ENCODE results near the gene CBLC. TPM values are rescaled to one million over a fixed set of nuclear protein-coding genes. Genes with fewer than 3 reads are reported as not detected.

The CBLC gene
- total and polyA plus RNA-seq, 5 experiments from 2014 or later = 0.14 TPM; not detected in 4

DNA sequence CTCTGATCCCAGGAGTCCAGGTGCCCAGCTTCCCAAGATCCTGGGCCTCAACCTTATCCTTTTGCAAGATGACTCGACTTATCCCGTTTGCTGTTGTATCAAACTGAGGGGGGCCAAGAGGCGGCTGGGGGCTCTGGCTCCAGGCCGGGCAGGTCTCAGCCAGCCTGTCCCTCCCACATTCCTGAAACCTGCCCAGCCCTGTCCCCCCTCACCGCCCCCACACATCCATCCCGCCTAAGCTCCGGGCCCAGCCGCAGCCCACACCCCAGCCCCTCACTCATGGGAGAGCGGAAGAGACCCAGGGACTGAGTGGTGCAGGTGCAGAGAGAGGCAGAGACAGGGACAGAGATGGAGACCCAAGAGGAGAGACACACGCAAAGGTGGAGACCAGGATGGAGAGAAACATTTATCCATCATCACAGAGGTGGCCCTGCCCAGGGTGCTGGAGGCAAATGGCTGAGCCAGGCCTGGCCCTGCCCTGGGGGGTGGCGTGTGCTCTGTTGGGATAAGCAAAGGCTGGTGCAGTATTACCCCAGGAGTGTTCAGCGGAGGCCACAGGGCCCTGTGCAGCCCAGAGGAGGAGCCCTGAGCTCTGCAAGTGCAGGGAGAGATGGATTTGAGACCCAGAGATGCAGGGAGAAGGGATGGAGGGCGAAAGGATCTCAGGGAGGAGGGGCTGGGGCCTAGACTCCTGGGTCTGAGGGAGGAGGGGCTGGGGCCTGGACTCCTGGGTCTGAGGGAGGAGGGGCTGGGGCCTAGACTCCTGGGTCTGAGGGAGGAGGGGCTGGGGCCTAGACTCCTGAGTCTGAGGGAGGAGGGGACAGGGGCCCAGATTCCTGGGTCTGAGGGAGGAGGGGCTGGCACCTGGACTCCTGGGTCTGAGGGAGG is 32.8 kb downstream of the CBLC start:
- H3K9me3 Mint-ChIP-seq = no peaks in the 10 kb centered on the region
- H3K36me3 Mint-ChIP-seq = no peaks in the 10 kb centered on the region
- peaks cover 0 to 13% (median 9%) of the 10 kb centered on the region in 4 donors for H3K4me1 Mint-ChIP-seq
- DNase-seq (no peak), ATAC-seq (no peak)
- H3K27ac Mint-ChIP-seq = no peak overlapping the region
- POLR2A ChIA-PET = no interaction called here
- H3K27me3 Mint-ChIP-seq = peaks cover 4 to 48% (median 21%) of the 10 kb centered on the region in 5 donors
- no peak overlapping the region for H3K4me3 Mint-ChIP-seq

DNA sequence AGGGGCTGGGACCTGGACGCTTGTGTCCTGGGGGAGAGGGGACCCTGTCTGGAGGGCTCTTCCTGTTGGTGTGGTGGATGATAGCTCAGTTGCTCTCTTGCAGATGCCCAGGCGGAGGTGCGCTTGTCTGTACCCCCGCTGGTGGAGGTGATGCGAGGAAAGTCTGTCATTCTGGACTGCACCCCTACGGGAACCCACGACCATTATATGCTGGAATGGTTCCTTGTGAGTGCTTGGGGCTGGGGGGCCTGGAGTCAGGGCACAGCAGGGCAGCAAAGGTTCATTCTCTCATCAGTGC is 33.4 kb downstream of the CBLC start:
- H3K9me3 Mint-ChIP-seq = no peaks in the 10 kb centered on the region
- peaks cover 0 to 13% (median 9%) of the 10 kb centered on the region in 4 donors for H3K4me1 Mint-ChIP-seq
- ATAC-seq (no peak), DNase-seq (no peak)
- H3K27ac Mint-ChIP-seq = no peak overlapping the region
- H3K36me3 Mint-ChIP-seq = no peaks in the 10 kb centered on the region
- POLR2A ChIA-PET = no interaction called here
- peak overlapping the region in 1 of 10 donors; percentile 38 for H3K4me3 Mint-ChIP-seq
- H3K27me3 Mint-ChIP-seq = peaks cover 4 to 48% (median 21%) of the 10 kb centered on the region in 5 donors

DNA sequence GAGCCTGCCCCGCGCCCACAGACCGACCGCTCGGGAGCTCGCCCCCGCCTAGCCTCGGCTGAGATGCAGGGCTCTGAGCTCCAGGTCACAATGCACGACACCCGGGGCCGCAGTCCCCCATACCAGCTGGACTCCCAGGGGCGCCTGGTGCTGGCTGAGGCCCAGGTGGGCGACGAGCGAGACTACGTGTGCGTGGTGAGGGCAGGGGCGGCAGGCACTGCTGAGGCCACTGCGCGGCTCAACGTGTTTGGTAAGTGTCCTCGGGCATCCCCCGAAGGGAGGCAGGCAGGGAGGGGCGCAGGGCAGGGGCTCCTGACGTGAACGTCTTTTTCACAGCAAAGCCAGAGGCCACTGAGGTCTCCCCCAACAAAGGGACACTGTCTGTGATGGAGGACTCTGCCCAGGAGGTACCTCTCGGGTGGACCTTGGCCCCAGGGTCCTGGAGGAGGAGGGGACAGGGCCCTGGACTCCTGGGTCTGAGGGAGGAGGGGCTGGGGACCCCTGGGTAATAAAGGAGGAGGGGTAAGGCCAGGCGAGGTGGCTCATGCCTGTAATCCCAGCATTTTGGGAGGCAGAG is 34.5 kb downstream of the CBLC start:
- Mint-ChIP-seq H3K36me3 (no peaks in the 10 kb centered on the region), H3K4me1 (peaks cover 0 to 13% (median 9%) of the 10 kb centered on the region in 4 donors), H3K27me3 (peaks cover 4 to 48% (median 21%) of the 10 kb centered on the region in 5 donors), H3K4me3 (no peak overlapping the region), H3K27ac (no peak overlapping the region), H3K9me3 (no peaks in the 10 kb centered on the region)
- POLR2A ChIA-PET = no interaction called here
- DNase-seq (no peak), ATAC-seq (no peak)

DNA sequence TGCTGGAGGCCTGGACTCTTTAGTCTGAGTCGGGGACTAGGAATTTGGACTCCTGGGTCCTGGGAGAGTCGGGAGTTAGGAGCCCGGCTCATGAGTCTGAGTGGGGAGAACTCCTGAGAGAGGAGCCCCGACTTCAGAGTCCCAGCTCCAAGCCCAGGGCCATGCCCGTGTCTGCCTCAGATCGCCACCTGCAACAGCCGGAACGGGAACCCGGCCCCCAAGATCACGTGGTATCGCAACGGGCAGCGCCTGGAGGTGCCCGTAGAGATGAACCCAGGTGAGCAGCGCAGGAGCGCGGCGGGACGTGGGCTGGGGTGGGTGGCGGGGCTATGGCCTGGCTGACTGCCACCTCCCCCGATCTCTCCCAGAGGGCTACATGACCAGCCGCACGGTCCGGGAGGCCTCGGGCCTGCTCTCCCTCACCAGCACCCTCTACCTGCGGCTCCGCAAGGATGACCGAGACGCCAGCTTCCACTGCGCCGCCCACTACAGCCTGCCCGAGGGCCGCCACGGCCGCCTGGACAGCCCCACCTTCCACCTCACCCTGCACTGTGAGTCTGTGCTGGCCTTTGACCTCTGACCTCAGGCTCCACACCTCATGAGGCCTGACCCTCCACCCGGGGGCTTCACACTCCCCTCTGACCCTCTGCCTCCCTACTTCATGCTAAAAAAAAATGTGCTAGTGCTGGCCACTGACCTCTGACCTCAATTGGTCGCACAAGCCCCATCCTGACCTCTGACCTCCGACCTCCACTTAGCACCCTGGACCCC is 35.6 kb downstream of the CBLC start:
- Mint-ChIP-seq H3K4me1 (peaks cover 0 to 11% (median 7%) of the 10 kb centered on the region in 4 donors), H3K27me3 (peaks cover 4 to 43% (median 21%) of the 10 kb centered on the region in 5 donors), H3K9me3 (no peaks in the 10 kb centered on the region), H3K36me3 (no peaks in the 10 kb centered on the region), H3K4me3 (no peak overlapping the region), H3K27ac (no peak overlapping the region)
- DNase-seq = no peak
- POLR2A ChIA-PET = no interaction called here
- no peak for ATAC-seq

DNA sequence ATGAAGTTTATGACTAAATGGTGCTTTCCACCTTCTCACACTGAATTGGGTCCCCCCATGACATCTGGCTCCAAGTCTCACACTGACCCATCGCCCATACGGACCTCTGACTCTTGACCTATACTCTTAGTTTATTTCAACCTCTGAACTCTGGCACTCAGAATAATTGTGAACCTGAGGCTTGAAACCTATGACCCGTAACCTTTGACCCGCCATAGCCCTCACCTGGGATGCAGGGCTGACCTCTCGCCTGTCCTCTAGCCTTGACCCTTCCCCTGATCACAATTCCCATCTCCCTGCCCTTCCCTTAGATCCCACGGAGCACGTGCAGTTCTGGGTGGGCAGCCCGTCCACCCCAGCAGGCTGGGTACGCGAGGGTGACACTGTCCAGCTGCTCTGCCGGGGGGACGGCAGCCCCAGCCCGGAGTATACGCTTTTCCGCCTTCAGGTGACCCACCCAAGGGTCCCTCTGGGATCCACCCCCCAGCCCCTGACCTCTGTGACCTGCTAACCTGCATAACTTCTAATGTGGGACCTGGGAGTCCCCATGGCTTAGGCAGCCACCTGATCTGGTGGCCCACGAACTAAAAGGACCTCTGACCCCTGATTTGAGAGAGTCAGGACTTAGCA is 36.3 kb downstream of the CBLC start:
- no peak for DNase-seq
- Mint-ChIP-seq H3K4me3 (no peak overlapping the region), H3K27ac (peak overlapping the region in 1 of 10 donors; percentile 35), H3K9me3 (no peaks in the 10 kb centered on the region), H3K36me3 (no peaks in the 10 kb centered on the region), H3K27me3 (peaks cover 4 to 43% (median 21%) of the 10 kb centered on the region in 5 donors), H3K4me1 (peaks cover 0 to 8% (median 3%) of the 10 kb centered on the region in 4 donors)
- ATAC-seq = no peak
- POLR2A ChIA-PET = no interaction called here

DNA sequence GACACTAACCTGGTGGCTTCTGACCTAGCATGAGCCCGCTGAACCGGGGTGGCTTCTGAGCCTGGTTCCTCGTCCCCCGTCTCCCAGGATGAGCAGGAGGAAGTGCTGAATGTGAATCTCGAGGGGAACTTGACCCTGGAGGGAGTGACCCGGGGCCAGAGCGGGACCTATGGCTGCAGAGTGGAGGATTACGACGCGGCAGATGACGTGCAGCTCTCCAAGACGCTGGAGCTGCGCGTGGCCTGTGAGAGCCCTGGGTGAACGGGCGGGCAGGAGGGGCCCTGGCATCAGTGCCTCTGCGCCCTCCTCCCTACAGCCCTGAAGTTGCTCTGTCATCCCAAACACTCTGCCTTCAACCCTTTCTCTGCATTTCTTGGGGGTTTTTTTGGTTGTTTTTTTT is 36.8 kb downstream of the CBLC start:
- H3K4me1 Mint-ChIP-seq = peaks cover 0 to 3% (median 0%) of the 10 kb centered on the region in 4 donors
- no peak overlapping the region for H3K4me3 Mint-ChIP-seq
- ATAC-seq = no peak
- peaks cover 4 to 39% (median 21%) of the 10 kb centered on the region in 5 donors for H3K27me3 Mint-ChIP-seq
- H3K36me3 Mint-ChIP-seq = no peaks in the 10 kb centered on the region
- peak overlapping the region in 1 of 10 donors; percentile 35 for H3K27ac Mint-ChIP-seq
- POLR2A ChIA-PET = no interaction called here
- no peak for DNase-seq
- H3K9me3 Mint-ChIP-seq = no peaks in the 10 kb centered on the region

DNA sequence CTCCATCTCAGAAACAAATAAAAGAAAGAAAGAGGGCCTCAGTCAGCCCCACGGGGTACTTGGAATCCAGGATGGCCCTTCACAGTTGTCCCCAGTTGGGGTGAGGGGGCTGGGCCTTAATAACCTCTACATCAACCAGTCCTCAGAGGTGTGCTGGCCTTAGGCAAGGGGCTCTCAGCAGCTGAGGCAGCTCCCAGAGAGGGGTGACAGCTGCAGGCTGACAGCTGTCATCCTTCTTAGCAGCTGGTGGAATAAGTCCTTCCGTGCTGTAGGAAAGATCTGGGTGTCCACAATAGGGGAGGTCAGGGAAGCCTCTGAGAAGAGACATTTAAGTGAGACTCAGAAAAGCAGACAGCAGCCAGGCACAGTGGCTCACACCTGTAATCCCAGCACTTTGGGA is 38.6 kb downstream of the CBLC start:
- Mint-ChIP-seq H3K27ac (peak overlapping the region in 2 of 10 donors; percentile 9 to 76), H3K27me3 (peaks cover under 1 to 21% (median 17%) of the 10 kb centered on the region in 5 donors), H3K4me3 (no peak overlapping the region), H3K36me3 (no peaks in the 10 kb centered on the region), H3K4me1 (peaks cover 0 to 2% (median 0%) of the 10 kb centered on the region in 4 donors), H3K9me3 (no peaks in the 10 kb centered on the region)
- POLR2A ChIA-PET = no interaction called here
- ATAC-seq = no peak
- DNase-seq = no peak

DNA sequence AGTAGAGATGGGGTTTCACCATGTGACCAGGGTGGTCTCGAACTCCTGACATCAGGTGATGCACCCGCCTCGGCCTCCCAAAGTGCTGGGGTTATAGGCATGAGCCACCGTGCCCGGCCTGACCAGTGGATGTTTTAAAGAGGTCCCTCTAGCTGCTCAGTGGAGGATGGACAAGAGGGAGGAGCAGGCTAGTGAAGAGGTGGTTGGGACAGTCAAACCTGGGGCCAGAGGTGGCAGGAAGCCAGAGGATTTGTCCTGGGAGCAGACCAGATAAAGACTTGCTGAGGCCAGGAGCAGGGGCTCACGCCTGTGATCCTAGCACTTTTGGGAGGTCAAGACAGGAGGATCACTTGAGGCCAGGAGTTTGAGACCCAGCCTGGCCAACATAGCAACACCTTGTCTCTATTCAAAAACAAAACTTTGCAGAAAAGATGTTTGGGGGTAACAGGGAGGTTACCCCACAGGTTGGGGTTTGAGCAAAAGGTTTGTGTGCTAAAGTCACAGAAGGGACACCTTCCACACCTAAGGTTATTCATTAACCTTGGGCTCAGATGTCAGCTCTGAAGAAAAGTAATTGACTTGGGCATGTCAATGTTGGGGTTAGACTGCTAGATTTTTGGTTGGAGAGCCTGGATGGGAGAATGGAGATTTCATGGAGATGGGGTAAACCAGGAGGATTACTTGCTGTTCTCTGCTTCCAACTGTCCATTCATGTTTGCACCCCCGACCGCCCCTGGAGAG is 40.2 kb downstream of the CBLC start:
- no peak for ATAC-seq

DNA sequence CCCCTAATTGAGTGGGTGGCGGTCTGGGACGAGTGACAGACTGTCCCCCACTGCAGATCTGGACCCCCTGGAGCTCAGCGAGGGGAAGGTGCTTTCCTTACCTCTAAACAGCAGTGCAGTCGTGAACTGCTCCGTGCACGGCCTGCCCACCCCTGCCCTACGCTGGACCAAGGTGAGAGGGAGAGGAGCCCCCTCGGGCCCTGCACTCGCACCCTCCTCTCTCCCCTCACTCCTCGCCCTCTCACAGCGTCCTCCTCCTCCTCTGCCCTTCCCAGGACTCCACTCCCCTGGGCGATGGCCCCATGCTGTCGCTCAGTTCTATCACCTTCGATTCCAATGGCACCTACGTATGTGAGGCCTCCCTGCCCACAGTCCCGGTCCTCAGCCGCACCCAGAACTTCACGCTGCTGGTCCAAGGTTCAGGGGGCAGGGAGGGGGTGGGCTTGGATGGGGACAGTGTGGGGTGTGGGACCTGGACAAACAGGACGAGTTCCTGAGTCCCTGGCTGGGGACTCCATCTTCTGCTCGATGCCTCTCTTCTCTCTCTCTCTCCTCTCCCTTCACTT is 40.9 kb downstream of the CBLC start:
- DNase-seq = no peak
- Mint-ChIP-seq H3K27me3 (peaks cover 0 to 15% (median 7%) of the 10 kb centered on the region in 5 donors), H3K4me1 (peaks cover 0 to 2% (median 0%) of the 10 kb centered on the region in 4 donors), H3K4me3 (no peak overlapping the region), H3K27ac (peak overlapping the region in 1 of 10 donors; percentile 9), H3K36me3 (no peaks in the 10 kb centered on the region), H3K9me3 (no peaks in the 10 kb centered on the region)
- POLR2A ChIA-PET = no interaction called here
- ATAC-seq = no peak

More for the DNA sequence above, 40.2 kb downstream of the CBLC start:
- Mint-ChIP-seq H3K9me3 (no peaks in the 10 kb centered on the region), H3K27me3 (peaks cover 0 to 15% (median 8%) of the 10 kb centered on the region in 5 donors), H3K4me1 (peaks cover 0 to 2% (median 0%) of the 10 kb centered on the region in 4 donors), H3K4me3 (no peak overlapping the region), H3K27ac (peak overlapping the region in 1 of 10 donors; percentile 83), H3K36me3 (no peaks in the 10 kb centered on the region)
- no peak for DNase-seq
- POLR2A ChIA-PET = no interaction called here

DNA sequence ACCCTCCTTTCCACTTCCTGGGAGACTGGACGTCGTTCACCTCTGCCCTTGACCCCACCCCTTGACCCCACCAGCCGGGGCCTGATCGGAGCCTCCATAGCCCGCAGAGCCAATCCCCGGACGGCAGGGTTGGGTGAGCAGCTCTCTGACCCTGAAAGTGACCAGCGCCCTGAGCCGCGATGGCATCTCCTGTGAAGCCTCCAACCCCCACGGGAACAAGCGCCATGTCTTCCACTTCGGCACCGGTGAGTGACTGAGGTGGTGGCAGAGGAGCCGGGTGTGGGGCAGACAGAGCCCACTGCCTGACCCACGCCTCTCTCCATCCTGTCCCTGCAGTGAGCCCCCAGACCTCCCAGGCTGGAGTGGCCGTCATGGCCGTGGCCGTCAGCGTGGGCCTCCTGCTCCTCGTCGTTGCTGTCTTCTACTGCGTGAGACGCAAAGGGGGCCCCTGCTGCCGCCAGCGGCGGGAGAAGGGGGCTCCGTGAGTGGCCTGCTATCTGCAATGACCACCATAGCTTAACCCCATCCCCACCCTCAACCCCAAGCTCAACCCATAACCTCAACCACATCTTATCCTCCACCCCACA is 41.6 kb downstream of the CBLC start:
- ATAC-seq (no peak), DNase-seq (no peak)
- peaks cover 0 to 2% (median 0%) of the 10 kb centered on the region in 4 donors for H3K4me1 Mint-ChIP-seq
- no peaks in the 10 kb centered on the region for H3K9me3 Mint-ChIP-seq
- POLR2A ChIA-PET = interaction anchor here (0.6 kb wide), 1 partner anchor 262 kb away, joined by 3 read pairs; no protein-coding TSS in a partner anchor
- no peaks in the 10 kb centered on the region for H3K36me3 Mint-ChIP-seq
- no peak overlapping the region for H3K27ac Mint-ChIP-seq
- H3K27me3 Mint-ChIP-seq = peaks cover 0 to 7% (median under 1%) of the 10 kb centered on the region in 5 donors
- no peak overlapping the region for H3K4me3 Mint-ChIP-seq

DNA sequence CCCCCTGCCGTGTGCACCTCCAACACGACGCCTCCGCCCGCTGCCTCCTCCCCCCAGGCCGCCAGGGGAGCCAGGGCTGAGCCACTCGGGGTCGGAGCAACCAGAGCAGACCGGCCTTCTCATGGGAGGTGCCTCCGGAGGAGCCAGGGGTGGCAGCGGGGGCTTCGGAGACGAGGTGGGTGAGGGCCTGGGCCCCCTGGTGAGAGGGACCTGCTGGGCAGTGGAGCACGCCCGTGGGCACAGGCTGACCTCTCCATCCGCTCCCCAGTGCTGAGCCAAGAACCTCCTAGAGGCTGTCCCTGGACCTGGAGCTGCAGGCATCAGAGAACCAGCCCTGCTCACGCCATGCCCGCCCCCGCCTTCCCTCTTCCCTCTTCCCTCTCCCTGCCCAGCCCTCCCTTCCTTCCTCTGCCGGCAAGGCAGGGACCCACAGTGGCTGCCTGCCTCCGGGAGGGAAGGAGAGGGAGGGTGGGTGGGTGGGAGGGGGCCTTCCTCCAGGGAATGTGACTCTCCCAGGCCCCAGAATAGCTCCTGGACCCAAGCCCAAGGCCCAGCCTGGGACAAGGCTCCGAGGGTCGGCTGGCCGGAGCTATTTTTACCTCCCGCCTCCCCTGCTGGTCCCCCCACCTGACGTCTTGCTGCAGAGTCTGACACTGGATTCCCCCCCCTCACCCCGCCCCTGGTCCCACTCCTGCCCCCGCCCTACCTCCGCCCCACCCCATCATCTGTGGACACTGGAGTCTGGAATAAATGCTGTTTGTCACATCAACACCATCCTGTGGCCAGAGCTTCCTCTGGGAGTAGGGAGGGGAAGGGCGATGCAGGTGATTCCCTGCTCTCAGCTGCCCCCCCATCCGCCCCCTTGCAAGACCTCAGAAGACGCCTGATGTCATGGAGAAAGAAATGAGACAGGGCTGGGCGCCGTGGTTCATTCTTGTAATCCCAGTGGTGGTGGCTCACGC is 43.2 kb downstream of the CBLC start:
- H3K9me3 Mint-ChIP-seq = no peaks in the 10 kb centered on the region
- peaks cover 0 to 6% (median 0%) of the 10 kb centered on the region in 5 donors for H3K27me3 Mint-ChIP-seq
- ATAC-seq = no peak
- H3K4me3 Mint-ChIP-seq = no peak overlapping the region
- H3K27ac Mint-ChIP-seq = no peak overlapping the region
- DNase-seq = no peak
- H3K4me1 Mint-ChIP-seq = peaks cover 0 to 2% (median 0%) of the 10 kb centered on the region in 4 donors
- H3K36me3 Mint-ChIP-seq = no peaks in the 10 kb centered on the region
- POLR2A ChIA-PET = no interaction called here

Data from naive thymus-derived CD8-positive, alpha-beta T cell (primary cell).